ENCODE results near the gene DSG4. TPM values are rescaled to one million over a fixed set of nuclear protein-coding genes. Genes with fewer than 3 reads are reported as not detected.

The DSG4 gene
- total and polyA plus RNA-seq, 9 of the 15 experiments (the other 6 are each of a cell fraction or from before 2014, with no cell fraction given), result not detected

DNA sequence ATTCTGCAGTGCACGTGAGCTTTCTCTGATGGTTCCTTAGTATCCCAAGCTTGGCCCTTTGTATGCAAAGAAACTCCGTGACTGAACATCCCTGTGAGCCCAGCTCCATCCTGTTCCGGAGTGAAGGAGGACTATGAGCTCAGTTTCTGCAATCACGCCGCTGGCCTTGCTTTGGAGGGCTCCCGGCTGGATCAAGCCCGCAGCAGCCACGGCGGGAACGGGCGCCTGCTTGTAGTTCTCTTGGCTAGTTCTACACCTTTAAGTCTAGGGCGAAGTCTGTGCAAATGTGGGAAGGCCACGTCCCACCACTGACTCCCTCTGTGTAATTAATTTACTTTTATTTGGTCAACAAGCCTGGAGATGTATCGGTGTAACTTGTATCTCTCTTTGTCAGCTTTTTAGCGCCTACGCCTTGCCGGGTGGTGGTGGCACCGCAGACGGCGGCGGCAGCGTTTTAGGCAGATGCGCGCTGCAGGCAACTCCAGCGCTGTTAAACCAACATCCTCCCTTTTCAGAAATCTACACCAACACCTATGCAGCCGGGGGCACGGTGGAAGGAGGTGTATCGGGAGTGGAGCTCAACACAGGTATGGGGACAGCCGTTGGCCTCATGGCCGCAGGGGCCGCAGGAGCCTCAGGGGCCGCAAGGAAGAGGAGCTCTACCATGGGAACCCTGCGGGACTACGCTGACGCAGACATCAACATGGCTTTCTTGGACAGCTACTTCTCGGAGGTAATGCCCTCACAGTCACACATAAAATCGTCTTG is 34.3 kb downstream of the DSG4 start (continued):
- TF ChIP-seq, protein P1, sequence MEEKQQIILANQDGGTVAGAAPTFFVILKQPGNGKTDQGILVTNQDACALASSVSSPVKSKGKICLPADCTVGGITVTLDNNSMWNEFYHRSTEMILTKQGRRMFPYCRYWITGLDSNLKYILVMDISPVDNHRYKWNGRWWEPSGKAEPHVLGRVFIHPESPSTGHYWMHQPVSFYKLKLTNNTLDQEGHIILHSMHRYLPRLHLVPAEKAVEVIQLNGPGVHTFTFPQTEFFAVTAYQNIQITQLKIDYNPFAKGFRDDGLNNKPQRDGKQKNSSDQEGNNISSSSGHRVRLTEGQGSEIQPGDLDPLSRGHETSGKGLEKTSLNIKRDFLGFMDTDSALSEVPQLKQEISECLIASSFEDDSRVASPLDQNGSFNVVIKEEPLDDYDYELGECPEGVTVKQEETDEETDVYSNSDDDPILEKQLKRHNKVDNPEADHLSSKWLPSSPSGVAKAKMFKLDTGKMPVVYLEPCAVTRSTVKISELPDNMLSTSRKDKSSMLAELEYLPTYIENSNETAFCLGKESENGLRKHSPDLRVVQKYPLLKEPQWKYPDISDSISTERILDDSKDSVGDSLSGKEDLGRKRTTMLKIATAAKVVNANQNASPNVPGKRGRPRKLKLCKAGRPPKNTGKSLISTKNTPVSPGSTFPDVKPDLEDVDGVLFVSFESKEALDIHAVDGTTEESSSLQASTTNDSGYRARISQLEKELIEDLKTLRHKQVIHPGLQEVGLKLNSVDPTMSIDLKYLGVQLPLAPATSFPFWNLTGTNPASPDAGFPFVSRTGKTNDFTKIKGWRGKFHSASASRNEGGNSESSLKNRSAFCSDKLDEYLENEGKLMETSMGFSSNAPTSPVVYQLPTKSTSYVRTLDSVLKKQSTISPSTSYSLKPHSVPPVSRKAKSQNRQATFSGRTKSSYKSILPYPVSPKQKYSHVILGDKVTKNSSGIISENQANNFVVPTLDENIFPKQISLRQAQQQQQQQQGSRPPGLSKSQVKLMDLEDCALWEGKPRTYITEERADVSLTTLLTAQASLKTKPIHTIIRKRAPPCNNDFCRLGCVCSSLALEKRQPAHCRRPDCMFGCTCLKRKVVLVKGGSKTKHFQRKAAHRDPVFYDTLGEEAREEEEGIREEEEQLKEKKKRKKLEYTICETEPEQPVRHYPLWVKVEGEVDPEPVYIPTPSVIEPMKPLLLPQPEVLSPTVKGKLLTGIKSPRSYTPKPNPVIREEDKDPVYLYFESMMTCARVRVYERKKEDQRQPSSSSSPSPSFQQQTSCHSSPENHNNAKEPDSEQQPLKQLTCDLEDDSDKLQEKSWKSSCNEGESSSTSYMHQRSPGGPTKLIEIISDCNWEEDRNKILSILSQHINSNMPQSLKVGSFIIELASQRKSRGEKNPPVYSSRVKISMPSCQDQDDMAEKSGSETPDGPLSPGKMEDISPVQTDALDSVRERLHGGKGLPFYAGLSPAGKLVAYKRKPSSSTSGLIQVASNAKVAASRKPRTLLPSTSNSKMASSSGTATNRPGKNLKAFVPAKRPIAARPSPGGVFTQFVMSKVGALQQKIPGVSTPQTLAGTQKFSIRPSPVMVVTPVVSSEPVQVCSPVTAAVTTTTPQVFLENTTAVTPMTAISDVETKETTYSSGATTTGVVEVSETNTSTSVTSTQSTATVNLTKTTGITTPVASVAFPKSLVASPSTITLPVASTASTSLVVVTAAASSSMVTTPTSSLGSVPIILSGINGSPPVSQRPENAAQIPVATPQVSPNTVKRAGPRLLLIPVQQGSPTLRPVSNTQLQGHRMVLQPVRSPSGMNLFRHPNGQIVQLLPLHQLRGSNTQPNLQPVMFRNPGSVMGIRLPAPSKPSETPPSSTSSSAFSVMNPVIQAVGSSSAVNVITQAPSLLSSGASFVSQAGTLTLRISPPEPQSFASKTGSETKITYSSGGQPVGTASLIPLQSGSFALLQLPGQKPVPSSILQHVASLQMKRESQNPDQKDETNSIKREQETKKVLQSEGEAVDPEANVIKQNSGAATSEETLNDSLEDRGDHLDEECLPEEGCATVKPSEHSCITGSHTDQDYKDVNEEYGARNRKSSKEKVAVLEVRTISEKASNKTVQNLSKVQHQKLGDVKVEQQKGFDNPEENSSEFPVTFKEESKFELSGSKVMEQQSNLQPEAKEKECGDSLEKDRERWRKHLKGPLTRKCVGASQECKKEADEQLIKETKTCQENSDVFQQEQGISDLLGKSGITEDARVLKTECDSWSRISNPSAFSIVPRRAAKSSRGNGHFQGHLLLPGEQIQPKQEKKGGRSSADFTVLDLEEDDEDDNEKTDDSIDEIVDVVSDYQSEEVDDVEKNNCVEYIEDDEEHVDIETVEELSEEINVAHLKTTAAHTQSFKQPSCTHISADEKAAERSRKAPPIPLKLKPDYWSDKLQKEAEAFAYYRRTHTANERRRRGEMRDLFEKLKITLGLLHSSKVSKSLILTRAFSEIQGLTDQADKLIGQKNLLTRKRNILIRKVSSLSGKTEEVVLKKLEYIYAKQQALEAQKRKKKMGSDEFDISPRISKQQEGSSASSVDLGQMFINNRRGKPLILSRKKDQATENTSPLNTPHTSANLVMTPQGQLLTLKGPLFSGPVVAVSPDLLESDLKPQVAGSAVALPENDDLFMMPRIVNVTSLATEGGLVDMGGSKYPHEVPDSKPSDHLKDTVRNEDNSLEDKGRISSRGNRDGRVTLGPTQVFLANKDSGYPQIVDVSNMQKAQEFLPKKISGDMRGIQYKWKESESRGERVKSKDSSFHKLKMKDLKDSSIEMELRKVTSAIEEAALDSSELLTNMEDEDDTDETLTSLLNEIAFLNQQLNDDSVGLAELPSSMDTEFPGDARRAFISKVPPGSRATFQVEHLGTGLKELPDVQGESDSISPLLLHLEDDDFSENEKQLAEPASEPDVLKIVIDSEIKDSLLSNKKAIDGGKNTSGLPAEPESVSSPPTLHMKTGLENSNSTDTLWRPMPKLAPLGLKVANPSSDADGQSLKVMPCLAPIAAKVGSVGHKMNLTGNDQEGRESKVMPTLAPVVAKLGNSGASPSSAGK (IDR thresholded peaks at IDR 0.05), result no peak

Measured in K562 (cell line).